SK-N-SH (cell line): ENCODE measurements around the gene NT5C3A.
"Not testable (repeated sequence)": the region's sequence is repeated elsewhere in the genome, so short reads cannot be mapped to it uniquely, and the experiment has no call there.

Experiments
- CTCF ChIP-seq: fragments of 200-600 bp; sonication (generic); IDR thresholded peaks from 2 replicates; pipeline ENCODE4 v1.6.1; 2017; ENCODE audit warnings: antibody characterized with exemption, mild to moderate bottlenecking, moderate library complexity
- EP300 ChIP-seq, 2 experiments: IDR thresholded peaks; 2 replicates each; pipeline versions ENCODE4 v1.4.0 to v1.6.1; 2012; ENCODE audit warnings: borderline replicate concordance in 1 of 2, low read depth in 1 of 2, low read length in 1 of 2
- FOSL2 ChIP-seq: IDR thresholded peaks from 2 replicates; pipeline ENCODE4 v1.4.0; 2012; ENCODE audit warnings: low read depth, mild to moderate bottlenecking, moderate library complexity, borderline replicate concordance
- MXI1 ChIP-seq: IDR thresholded peaks from 2 replicates; pipeline ENCODE4 v1.6.1; 2012; ENCODE audit warnings: mild to moderate bottlenecking, low read depth, low read length, improper control_type of control experiment
- NRF1 ChIP-seq: IDR thresholded peaks from 2 replicates; pipeline ENCODE4 v1.6.1; 2012; ENCODE audit warnings: low read depth, mild to moderate bottlenecking, low read length
- POLR2AphosphoS5 ChIP-seq: IDR thresholded peaks from 2 replicates; pipeline ENCODE4 v1.6.1; 2012; ENCODE audit warnings: low read depth, low read length
- SIN3A ChIP-seq: IDR thresholded peaks from 2 replicates; pipeline ENCODE4 v1.6.1; 2012; ENCODE audit warnings: low read depth, mild to moderate bottlenecking, low read length, moderate library complexity, borderline replicate concordance
- TAF1 ChIP-seq: IDR thresholded peaks from 2 replicates; pipeline ENCODE4 v1.6.1; 2012; ENCODE audit warnings: low read depth, mild to moderate bottlenecking, low read length, moderate library complexity, borderline replicate concordance

- not testable (repeated sequence) for TF ChIP-seq CTCF; TAF1; POLR2AphosphoS5; MXI1; SIN3A; FOSL2; NRF1; EP300 (IDR thresholded peaks at IDR 0.05; ENCODE audit: borderline replicate concordance in 1 of 2, low read depth in 1 of 2, low read length in 1 of 2)
These were observed 82.7 kb downstream of the NT5C3A start for GRCh38 chr7:32979902-32980301.
